Femur (tissue), 1 donor: Measurements from ENCODE around the gene ARAP1.

ENCODE experiments used
- DNase-seq: peaks from one replicate; pipeline ENCODE4 v3.0.0-alpha.2; 2017

Gene ARAP1

GRCh38 chr11:72702577-72703241, 49.5 kb downstream of the ARAP1 start:
- no peak for DNase-seq

GRCh38 chr11:72702096-72702495, 50.1 kb downstream of the ARAP1 start:
- DNase-seq: no peak

DNA sequence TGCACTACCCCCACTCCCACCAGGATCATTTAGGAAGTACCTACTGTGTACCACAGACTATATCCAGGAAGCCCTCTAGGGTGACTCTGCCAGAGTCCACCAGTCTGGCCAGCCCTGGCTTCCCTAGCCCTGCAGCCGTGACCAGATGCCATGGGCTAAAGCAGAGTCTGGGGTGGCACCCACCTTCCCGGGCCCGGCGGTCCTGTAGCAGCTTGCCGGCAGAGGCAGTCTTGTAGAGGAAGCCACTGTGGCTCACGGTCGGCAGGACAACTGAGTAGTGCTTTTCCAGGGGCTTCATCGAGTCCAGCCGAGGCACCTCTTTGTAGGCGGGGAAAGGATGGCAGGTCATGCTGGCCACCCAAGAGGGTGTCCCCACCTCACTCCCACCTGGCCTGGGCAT, 50.7 kb downstream of the ARAP1 start:
- no peak for DNase-seq

GRCh38 chr11:72700146-72700545, 52.1 kb downstream of the ARAP1 start:
- DNase-seq: no peak

- DNase-seq: no peak
These were observed 54.4 kb downstream of the ARAP1 start for GRCh38 chr11:72697814-72698213.

DNA sequence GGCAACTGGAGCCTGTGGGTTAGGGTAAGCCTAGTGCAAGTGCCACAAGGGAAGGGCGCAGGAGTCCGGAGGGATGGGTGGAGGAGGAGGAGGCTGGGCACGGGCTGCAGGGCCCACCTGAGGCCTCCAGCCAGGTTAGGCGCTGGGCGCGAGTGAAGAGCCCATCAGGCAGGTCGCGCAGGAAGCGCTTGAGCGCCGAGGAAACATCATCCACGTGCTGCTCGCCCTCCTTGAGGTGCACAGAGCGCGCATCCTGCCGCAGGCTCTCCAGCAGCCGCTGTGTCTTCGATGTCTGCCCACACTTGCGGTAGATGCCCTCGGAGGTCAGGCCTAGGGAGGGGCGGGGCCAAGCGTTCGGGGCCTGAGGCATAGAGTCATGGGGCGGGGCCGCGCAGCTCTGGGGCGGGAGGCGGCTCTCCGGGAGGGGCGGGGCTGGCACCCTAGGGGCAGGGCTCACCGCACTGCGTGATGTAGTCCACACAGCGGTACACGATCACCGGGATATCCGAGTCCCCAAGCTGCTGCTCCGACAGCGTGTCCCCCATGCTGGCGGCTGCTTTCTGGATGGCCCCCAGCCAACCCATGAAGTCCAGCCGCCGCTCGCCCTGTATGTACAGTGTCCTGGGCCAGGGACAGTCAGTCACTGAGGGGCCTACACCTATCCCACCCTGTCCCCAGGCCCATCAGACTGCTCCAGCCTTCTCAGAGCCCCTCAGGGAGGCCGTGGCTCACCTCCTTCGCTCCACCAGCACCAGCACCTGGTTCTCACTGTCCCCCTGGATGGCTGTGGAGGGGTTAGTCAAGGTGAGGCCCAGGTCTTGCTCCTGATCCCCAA, 55.1 kb downstream of the ARAP1 start:
- DNase-seq: no peak

- DNase-seq: no peak
These were observed 56.9 kb downstream of the ARAP1 start for GRCh38 chr11:72695354-72695753.

- DNase-seq: no peak
These were observed 58.8 kb downstream of the ARAP1 start for GRCh38 chr11:72693271-72693968.

DNA sequence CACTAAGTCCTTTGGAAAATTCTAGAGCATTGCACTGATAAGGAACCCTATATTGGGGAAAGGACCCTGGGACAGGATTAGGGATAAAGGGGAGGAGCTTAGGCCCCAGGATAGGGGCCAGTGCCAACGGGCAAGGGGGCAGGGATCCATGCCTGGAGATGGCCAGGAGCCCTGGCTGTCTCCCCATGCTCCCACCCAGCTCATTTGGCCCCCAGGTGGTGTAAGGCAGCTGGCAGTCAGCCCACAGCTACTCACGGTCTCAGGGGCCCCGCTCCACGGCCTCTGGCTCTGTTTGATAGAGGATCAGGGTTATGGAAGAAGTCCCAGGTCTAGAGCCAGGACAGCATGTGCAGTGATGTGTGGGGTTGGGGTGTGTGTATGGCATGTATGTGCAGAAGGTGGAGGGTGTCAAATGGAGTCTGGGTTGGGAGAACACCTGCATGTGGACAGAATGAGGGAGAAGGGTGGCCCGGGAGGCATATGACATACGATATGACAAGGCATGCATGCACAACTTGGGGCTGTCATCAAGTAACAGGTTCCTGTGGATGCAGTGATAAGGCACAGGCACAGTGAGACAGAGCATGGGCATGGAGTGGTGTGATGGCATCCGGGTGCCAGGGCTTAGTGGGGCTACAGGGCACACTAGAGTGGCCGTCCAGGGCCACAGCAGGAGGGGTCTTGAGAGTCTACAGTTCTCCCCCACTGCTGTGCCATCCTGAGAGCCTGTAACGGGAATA, 59.5 kb downstream of the ARAP1 start:
- no peak for DNase-seq

GRCh38 chr11:72690166-72690565, 62.0 kb downstream of the ARAP1 start:
- DNase-seq: no peak

DNA sequence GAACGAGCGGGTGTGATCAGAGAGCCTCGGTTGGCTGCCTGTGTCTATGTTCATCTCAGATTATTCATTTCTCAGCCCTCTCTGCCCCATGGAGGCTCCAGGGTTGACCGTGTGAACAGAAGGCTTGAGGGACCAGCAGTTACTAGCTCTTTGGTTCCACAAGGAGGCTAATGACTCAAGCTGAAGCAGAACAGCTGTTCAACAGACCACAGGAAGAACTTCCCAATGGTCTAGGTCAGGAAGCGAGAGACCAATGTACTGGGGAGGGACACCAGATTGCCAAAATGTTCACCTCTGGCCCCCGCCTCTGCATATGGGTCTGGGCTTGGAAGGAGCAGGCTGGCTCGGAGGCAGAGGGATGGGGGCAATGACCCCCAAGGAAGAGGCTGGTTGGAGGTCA, 63.3 kb downstream of the ARAP1 start:
- DNase-seq: no peak

DNA sequence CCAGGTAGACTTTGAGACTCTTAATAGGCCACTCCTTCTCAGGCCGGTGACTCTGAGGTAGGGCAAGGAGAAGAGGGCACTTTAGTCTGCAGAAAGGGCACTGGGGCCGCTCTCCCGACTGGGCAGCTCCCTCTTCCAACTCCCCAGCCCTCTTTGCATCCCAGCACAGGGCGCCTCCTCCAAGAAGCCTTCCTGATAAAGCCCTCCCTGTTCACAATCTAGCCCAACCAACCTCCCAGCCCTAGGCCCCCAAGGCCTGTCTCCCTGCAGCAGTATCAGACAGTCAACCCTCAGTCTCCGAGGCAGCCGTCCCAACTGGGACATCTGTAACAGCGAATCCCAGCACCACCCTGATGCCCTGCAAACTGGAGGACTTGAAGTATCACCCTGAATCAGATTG, 63.7 kb downstream of the ARAP1 start:
- no peak for DNase-seq

DNA sequence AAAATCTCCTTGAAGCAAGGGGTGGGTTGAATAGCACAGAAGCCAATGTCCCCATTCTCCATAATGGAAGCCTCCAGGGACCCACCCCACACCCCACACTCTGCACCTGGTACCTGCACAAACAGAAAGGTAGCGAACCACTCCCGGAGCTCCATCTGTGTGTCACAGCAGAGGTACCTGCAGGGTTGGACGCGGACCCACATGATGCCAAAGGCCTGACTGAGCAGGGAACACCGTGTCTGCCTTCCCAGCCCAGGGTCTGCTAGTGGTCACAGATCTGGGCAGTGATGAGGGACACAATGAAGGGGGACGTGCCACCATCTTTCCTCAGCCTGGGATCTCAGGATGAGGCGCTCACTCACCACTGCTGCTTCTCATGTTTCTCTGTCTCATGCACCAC, 64.9 kb downstream of the ARAP1 start:
- no peak for DNase-seq

DNA sequence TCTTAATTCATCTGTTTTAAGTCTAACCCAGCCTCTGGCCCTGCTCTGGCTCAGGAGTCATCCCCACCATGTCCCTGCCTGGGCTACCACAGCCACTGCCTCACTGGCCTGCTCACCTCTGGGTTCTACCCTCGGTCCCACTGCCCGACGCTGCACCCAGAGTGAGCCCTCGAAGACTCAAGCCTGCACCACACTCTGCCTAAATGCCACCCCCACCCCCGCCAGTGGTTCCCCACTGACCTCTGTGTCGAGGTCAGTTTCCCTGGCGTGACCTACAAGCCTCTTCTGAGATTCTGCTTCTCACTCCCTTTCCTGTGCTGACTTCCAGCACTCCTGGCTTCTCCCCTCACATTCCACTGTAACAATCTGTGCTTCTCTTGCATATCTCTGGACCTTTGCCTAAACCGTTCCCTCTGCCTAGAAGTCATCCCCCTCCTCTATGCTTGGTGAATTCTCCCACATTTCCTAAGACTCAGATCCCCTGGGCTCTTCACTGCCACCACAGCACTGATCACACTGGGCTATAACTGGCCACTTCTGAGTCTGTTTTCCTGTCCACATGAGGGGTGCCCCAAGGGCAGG, 65.5 kb downstream of the ARAP1 start:
- no peak for DNase-seq

DNA sequence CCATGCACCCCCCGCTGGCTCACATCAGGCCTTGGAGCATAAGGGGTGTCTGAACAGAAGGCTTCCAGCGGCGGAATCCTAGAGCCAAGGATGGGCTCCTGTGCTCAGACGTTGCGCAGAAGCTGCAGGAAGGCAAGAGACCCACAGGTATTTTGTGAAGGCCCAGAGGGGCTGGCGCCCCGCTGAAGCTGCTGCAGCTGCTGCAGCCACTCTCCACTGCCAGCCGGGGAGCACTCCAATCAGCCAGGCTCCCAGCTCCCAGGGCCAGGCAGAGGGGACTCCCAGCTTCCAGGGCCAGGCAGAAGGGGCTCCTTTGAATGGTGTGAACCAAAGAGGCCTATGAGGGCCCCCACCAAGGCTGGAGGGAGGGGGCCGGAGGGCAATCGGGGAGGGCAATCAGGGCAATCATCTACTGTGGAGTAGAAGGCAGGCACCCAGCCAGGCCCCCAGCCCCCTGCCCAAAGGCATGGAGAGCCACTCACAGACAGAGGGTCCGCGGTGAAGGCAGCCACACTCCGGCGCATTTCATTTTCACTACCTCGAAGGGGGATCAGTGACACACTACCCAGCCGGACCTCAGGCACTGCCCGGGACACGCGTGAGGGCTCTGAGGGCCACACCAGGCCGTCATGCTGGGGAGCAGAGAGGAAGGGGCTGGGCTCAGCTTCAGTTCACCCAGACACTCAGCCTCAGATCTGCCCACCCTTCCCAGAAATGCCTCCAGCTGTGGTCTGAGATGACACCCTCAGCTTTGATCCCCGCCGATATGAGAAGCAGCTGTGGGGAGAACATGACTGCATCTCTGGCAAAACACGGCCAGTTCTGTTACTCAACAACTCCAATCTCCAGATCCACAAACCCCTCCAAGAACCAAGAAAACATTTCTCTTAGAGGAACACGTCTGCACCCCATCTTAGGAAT, 66.4 kb downstream of the ARAP1 start:
- DNase-seq: peak; percentile 66

DNA sequence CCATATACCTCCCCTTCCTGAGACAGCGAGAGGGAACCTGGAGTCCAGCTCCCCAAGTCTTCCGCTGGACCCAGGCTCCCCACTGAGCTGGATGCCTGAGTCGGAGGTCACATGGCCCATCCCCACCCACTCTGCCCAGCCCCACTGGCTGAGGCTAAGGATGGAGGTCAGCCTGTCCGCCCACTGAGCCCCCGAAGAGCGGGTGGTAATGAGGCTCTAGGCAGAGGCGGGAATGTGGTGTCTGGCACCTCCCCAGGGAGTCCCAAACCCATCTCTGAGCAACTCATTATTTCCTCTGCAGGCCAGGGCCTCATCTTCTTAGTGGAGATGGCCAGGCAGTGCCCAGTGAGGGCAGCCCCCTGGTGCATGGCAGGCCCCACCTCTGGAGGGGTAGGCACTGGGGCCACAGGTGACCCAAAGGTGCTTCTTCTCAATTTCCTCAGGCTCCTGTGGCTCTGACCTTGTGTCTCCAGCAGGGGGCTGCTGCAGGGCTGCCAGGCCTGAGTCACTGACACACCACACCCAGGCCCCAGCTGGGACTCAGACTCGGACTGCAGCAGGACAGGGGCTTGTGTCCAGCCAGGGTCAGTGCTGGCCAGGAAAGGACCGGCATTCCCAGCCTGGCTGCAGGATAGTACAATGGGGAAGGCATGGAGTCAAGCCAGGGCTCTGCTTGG, 67.8 kb downstream of the ARAP1 start:
- DNase-seq: peak; percentile 69

DNA sequence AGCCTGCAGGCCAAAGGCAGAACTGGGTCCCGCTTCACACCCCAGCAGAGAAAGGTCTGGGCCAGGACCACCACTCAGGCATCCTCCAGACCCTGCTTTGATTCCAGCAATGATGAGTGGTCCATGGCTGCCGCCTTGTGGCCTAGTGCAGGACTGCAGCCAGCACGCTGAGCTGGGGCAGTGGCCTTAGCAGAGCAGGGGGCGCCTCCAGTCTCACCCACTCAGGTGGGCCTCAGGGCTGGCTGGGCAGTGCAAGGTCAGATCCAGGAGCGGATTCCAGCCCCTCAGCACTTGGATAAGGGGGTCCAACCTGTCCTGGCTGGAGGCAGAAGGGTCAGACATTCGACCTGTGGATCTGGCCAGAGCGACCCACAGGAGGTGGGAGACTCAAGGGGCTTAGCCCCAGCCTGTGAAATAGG, 68.4 kb downstream of the ARAP1 start:
- peak; percentile 72 for DNase-seq

DNA sequence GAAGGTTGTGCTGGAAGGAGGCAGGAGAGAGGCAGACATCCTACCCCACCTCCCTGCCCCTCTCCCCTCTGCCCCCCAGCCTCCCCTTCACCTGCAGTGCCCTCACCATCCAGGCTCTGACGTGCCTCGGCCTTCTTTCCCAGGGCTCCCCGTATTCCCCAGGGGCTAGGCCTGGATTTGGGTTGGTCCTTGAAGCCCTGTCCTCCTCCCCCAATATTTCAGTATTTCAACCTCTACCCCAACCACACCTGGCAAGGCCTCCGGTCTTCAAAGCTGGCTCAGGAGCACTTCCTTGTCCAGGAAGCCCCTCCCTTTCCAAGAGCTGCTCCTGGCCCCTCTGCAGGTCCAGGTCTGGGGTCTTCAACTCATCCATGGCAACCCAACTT, 69.4 kb downstream of the ARAP1 start:
- no peak for DNase-seq

- DNase-seq: no peak
These were observed 69.9 kb downstream of the ARAP1 start for GRCh38 chr11:72682238-72682857.
